ENCODE results near the gene TMEM132A.

Gene TMEM132A

DNA sequence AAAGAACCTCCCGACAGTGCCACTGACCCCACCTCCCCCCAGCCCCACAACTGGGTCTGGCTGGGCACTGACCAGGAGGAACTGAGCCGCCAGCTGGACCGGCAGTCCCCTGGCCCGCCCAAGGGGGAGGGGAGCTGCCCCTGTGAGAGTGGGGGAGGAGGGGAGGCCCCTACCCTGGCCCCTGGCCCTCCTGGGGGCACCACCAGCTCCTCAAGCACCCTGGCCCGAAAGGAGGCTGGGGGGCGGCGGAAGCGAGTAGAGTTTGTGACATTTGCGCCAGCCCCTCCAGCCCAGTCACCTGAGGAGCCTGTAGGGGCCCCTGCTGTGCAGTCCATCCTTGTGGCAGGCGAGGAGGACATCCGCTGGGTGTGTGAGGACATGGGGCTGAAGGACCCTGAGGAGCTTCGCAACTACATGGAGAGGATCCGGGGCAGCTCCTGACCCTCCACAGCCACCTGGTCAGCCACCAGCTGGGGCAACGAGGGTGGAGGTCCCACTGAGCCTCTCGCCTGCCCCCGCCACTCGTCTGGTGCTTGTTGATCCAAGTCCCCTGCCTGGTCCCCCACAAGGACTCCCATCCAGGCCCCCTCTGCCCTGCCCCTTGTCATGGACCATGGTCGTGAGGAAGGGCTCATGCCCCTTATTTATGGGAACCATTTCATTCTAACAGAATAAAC lies 12.3 kb downstream of the TMEM132A start:
- no peak for DNase-seq

DNA sequence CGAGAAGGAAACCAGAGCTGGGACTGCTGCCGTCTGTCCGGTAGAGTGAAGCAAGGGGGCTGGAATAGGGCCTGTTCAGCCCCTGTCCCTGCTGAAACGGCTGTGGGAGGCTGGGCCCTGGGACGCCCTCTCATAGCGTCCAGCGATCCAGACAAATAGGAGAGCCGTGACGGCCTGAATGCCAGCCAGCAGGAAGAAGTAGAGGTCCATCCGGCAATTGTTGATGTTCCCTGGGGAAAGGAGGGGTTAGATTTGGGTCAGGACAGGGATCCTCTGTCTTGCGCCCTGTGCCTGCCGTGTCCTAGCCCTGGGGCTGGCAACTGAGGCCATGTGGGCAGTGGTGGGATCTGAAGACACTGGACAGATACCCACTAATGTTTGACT lies 12.9 kb downstream of the TMEM132A start:
- DNase-seq, result no peak

DNA sequence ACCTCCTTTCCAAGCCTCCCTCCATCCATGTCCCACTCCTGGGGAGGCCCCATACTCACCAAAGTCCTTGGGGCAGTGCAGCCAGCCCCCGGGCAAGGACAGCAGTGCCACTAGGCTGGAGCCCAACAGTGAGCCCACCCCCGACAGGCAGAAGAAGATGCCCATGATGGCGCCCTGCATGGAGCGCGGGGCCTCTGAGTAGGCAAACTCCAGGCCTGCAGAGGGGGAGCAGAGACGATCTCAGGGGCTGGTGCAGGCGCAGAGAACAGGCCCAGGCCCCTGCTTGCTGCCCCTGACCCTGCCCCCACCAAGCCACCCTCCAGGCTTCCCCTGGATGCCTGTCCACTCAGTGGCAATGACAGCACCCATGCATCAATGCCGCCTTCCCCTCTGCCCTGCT lies 13.6 kb downstream of the TMEM132A start:
- DNase-seq, result no peak

DNA sequence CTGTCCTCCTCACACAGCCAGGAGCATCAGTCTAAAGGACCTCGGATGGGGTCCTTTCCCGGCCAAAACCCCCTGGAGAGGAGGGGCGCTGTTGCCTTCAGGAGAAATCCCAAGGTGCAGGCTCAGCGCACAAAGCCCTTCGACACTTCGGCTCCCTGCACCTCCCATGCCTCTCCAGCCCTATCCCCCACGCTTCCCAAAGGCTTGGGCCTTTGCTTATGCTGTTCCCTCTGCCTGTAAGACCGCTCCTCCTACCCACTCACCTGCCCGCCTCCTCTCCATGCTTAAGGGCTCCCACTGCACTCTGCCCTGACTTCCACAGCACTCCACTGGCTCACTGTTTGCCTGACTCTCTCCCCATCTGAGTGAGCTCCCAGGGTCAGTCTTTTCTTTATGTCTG lies 14.2 kb downstream of the TMEM132A start:
- no peak for DNase-seq

DNA sequence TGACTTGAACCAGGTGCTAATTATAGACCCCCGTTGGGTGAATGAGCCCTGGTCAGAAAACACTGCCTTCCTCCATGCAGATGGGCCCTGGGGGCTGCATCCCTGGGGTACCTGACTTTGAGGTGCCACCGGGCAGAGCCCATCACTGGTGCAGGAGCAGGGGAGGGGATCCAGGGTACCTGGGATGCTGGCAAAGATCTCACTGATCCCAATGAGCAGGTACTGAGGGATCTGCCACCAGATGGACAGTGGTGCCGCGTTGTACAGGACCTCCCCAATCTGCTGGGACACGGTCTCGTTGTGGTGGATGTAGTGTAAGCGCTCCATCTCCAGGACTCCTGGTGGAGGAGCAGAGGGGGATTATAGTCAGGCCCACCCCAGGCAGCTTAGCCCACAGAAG lies 15.0 kb downstream of the TMEM132A start:
- DNase-seq, result no peak

DNA sequence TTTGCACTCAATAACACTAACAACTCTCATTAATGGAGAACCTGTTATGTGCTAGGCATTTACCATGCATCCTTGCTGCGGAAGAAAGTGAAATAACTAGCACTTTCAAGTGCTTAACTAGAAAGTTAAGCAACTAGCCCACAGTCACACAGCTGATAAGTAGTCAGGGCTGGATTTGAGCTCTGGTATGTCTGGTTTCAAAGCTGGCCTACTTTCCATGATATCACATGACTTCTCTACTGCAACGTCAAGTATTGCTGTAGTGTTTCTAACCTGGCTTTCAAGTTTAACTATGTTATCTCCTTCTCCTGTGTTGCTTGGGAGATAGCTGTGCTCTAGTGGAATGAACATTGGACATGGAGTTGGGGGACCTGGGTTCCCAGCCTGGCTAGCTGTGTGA lies 15.6 kb downstream of the TMEM132A start:
- DNase-seq, result no peak

DNA sequence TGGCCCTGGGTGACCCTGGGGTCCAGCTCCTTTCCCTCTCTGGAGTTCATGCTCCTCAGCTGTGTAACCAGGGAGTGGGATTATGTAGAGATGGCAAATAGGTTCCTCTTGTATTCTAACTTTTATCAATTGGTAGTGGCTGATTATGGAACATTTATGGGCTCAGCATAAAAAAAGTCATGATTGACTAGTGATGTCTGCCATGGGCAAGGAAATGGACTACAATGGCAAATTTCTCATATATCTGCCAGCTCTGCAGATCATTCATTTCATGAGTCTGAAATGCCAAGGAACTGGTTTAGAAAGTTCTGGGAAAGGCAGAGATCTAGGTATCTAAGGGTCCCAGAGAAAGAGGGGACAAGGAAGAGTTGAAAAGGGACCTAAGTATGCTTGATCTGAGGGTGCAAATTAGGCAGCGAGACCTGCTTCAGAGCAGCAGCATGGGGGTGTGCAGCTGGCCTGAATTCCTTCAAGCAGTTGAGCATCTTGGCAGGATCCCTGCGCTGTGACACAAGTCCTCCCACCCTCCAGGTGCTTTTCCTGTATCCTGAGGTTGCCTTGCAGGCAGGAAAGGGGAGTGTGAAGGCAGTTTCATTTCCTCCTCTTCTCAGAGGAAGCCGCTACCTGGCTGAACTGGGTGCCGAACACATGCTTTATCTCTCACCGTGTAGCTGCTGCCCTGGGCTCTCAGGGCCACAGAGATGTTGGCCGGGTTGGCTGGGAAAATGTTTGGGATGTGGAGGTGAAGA lies 17.3 kb downstream of the TMEM132A start:
- peak in 3 of 56 donors; percentile 5 to 19 (median 13) for DNase-seq

DNA sequence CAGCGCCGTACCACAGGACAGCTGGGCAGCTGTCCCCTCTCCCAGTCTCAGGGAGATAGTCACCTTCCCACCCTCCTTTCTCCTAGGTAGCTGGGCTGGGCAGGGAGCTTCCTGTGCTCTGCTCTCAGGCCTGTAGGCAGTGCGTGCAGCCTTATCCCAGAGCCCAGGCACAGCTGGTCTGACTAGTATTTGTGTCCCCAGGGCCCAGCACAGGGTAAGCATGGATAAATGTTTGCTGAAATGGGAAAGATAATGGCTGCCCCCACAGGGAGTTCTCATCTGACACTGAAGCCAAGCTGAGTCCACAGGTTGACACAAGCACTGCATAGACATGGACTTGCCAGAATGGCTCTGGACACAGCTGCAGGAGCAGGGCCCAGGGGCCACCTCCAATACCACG lies 18.0 kb downstream of the TMEM132A start:
- DNase-seq, result no peak

DNA sequence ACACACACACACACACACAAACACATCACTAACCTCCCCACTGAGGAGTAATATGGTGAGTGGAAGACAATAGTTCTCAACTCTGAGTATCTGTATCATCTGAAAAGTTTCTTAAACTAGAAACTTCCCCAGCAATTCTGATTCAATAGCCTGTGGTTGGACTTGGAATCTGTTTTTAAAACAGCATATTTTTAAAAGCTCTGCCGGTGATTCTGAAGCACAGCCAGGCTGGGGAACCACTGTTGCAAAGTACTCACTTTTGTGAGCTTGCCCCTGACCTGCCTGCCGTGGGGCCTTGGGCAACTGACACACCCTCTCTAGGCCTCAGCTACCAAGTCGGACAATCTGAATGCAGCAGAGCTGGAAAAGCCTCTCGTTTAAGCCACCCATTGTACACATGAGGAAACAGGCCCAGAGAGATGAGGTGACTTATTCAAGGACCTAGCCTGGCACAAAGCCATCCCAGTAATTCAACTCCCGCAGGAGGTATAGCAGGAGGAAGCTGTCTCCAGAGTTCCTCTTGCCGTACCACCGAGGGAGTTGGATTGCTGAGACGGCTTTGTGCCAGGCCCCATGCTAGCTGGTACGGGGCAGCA lies 18.8 kb downstream of the TMEM132A start:
- DNase-seq, result no peak

DNA sequence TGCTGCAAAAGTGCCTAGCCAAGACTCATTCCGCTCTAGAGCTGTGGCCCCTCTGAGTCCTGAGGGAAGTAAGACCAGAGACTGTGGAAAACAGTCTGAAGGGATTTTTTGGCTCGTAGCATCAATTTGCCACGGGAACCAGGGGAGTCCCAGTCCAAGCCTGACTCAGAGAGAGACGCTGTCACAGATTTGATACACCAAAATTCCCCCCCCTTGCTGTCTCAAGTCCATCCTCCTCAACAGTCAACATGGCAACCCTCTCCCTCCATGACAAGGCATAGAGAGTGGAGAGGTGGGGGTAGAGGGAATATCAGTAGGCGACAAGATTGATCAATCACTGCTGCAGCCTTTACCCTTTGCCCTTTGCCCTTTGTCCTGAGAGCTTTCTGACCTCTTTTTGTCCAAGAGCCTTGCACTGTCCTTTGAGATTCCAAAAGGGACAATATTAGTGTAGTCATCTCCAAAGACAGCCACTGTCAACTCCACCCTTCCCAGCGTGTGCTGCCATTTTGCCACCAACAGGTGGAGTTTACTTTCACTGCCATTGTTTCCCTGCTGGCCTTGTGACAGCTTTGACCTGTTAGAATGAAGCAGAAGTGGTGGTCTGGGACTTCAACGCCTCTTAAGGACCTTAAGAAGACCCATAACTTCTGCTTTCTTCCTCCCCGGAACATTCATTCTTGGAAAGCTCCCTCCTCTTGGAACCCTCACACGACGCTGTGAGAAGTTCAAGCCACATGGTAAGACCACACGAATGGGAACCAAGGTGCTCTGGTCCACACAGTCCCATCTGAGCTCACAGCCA lies 20.4 kb downstream of the TMEM132A start:
- no peak for DNase-seq

DNA sequence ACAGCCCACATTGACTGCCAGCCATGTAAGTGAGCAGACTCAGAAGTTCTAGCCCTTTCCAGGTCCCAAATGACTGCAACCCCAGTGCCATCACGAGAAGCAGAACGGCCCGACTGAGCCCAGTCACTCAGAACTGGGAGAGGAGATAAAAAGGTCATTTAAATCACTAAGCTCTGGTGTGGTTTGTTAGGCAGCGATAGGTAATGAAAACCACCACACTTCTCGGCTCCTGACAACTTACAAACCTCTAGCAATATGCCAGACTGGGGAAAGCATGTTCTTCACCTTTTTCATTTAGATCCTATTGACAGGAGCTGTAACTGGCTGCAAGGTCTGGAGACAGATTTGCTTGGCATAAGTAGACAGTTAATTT lies 21.0 kb downstream of the TMEM132A start:
- DNase-seq, result no peak

DNA sequence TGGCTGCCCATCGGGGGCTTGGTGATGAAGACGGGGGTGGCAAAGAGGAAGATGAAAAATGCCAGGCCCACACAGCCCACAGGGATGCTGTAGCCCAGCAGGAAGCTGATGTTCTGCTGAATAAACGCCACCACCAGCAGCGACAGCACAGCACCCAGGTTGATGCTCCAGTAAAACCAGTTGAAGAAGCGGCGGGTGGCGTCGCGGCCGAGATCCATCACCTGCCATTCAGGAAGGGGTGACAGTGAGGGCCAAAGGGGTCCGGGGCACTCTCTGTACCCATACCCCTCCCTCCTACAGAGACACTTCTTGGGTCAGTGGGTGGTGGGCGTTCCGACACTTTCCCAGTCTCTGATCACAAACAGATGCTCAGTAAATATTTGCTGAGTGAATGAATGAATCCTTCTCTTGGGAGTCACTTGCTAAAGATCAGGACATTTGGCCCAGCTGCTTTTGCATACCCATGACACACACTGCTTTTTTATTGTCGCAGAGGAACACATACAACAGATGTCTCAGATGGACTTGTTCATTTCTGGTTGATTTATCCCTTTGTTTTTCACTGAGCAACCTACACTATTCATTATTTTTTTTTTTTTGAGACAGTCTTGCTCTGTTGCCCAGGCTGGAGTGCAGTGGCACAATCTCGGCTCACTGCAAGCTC lies 22.5 kb downstream of the TMEM132A start:
- DNase-seq, result no peak

DNA sequence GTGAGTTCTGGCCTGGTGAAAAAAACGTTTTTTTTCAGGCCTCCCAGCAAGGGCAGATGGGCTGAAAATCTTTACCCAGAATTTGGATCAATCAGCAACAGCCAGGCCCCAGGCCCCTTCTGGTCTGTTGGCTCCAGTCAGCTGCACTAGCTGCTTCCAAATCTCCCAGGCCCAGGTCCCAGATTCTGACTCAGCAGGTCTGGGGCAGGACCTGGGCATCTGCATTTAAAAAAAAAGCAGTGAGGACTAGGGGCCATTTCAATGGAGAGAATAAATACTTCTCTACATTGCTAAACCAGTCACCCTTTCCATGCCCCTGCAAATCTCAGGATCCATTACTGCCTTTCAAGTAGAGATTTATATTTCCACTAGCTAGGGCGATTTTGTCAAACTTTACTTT lies 23.4 kb downstream of the TMEM132A start:
- DNase-seq, result peak in 17 of 56 donors; percentile 15 to 54 (median 29)

DNA sequence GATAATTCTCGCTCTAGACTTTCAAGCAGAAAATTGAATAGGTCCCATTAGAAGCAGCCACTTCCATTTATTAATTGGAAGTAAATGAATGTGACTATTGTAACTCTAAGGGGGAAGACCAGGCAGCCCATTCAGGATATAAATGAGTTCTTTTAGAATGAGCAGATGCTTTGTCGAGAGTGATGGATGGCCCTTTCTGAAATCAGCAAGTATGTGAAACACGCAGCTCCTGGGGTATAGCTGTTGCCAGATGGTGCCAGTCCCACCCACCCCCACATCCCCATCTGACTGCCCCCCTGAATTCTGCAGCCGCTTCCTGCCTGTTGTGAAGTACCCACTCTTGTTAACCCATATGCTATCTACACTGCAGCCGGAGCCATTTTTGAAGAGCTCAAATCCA lies 24.0 kb downstream of the TMEM132A start:
- no peak for DNase-seq

DNA sequence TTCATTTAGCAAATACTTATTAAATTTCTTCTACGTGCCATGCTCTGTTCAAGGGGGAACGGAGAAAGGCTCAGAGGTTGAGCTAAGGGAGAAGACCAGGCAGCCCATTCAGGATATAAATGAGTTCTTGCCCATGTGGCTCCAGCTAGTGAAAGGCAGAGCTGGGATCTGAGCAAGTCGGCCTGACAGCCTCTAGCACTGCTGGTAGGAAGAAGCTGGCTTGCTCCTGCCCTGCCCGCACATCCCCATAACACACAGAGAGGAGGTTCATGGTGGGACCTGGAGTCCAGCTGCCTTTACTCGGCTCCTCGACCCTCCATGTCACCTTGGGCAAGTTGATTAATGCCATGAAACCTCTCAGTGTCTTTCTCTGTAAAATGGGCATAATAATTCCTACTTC lies 25.8 kb downstream of the TMEM132A start:
- no peak for DNase-seq

DNA sequence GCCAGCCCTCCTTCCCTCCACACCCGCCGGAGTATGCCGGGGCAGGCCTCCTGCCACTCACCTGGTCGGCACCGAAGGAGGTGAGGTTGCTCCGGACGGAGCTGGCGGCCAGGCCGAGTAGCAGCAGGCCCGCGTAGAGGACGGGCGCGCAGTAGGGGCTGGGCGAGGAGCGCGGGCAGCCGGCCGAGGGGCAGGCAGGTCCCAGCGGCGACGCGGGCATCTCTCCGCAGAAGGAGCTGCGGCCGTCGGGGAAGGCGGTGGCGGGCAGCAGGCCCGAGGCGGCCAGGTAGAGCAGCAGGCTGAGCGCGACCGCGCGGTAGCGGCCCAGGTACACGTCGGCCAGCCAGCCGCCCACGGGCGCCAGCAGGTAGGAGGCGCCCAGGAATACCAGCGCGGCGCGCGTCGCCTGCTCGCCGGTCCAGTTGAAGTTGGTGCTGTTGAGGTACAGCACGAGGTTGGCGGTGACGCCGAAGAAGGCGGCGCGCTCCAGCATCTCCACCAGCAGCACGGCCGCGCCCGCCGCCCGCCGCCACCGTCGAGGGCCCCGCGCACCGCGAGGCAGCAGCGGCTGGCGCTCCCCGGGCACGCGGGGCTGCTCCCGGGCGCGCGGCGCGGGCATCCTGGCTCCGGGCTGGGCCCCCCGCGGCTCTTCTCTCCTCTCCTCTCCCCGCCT lies 26.8 kb downstream of the TMEM132A start:
- DNase-seq, result no peak

DNA sequence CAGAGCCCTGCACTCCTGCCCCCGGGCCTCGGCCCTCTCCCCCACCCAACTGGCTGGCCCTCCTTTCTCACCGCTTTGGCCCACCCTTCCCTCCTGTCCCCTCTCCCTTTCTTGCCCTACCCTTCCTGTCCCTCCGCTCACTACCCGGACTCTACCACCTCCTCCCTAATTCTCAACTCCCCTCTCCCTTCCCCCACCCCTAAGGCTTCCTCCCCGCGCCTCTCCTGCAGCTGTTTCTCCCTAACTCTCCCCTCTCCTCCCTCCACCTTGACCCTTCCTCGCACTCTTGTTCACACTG lies 27.3 kb downstream of the TMEM132A start:
- no peak for DNase-seq

DNA sequence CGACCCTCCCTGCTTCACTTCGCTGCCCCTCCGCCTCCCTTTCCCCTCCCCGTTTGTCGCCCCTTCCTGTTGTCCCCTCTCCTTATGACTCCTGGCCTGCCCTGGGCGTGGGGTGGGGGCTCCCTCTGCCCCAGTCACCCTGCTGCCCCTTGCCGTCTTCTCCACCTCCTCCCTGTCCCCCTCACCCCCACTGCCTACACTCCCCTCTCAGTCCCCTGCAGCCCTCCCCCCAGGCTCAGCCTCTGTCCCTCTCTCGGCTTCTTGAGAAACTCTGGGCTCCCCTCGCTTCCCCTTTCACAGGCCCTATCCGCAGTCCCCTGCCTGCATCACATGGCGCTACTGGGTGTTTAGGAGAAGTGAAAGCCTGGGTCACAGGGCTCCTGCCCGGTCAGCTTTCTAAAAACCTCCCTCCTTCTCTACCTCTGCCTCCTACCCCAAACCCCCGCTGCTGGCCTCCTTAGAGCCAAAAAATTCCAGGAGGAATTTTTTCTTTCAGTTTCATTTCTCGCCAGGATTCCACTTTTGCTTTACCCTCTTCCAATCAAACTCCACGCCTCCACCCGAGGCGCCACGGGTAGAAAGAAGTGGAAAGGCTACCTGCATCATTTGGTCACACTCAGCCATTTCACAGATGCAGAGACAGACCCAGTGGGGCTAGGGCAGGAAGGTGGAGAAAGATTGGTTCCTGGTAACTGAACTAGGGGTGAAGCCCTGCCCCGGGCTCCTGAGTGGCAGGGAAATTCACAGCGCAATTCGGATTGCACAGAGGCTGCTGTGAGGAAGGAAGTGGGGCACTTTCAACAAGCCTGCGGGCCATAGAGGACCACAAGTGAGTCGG lies 27.9 kb downstream of the TMEM132A start, which contains the start of gene SLC15A3:
SLC15A3 (minus strand) TSS at position 273 of the 838 bp plus-strand sequence. CDS start 625 bp downstream, outside the sequence.
- peak in 26 of 56 donors; percentile 12 to 64 (median 32) for DNase-seq

DNA sequence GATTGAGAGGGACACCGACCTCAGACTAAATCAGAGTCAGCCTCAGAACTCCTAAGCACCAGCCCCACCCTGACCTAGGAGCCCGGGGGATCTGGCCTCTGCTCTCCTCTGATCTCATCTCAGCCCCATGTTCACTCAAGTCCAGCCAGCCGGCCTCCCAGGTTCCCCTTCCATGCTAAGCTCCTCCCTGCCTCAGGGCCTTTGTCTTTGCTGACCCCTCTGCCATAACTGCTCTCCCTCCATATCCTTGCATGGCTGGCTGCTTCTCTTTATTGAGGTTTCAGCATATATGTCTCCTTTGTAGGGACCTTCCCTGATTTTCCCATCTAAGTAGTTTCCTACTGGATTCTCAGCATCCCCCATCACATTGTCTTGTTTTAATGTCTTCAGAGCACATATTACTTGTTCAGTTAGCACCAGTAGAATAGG lies 28.5 kb downstream of the TMEM132A start:
- no peak for DNase-seq

DNA sequence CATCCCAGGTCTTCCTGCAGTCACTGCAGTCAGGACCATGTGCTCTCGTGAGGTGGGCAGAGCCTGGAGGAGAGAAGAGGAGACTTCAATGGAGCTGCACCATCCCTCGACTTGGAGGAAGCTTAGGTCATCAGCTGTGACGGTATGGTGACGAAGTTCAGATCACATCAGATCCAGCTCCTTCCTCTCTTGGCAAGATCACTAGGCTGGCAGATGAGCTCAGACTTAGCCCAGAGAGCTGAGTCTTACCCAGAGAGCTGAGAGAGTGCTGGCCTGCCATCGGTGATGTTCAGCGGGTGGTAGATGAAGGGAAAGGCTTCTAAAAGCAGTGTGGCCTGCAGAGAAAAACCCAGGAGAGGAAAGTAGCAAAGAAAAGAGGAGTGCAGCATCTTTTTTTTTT lies 29.5 kb downstream of the TMEM132A start:
- no peak for DNase-seq
